Measurements from ENCODE around the gene C12orf75.

GRCh38 chr12:105285378-105285777 lies 45.1 kb upstream of the C12orf75 start:
- no peak for TF ChIP-seq CTCF (conservative IDR thresholded peaks at IDR 0.05)
- TF ChIP-seq ZFX (IDR thresholded peaks at IDR 0.05): no peak
